Kidney capillary endothelial cell (primary cell): Measurements from ENCODE around the gene GABRD.
A peak's percentile ranks its signal among the peaks of the same experiment; 100 is the strongest.

Source experiments
- DNase-seq: peaks from one replicate; pipeline ENCODE4 v3.0.0-alpha.2; 2018; ENCODE audit warnings: low spot score

Gene GABRD

DNA sequence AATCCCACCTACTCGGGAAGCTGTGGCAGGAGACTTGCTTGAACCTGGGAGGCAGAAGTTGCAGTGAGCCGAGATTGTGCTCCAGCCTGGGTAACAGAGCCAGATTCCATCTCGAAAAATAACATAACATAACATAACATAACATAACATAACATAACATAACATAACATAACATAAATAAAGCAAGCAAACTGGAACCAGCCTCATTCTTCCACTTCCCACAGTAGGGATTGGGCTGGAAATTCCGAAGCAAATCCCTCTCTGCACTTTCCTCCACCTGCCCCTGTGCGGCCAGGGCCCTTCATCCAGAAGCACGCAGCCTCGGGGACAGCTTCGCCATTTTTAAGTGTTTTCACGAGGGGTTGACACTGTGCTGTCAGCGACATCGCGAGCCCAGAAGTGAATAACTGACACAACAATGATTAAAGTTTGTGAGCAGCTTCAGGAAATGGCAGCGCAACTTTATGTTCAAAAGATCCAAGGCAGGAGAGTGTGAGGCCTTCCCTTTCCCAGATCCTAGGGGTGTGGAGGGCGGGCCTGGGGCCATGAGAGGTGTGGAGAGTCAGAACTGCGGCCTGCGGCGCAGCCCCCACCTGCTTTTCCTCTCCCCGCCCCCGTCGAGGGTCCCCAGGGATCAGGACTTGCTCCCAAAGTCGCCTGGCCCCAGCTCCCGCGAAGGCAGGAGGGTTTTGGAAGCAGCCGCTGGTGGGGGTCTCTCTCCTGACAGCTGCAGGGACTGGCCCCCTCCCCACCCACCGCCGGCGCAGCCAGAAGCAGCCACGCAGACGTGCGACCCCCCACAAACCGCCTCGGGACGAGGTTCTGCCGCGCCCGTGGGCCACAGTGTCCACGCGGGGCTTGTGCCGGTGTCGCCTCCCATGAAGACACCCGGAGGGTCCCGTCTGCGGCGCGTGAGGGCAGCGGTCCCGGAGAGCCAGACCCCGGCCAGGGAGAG lies 651 bp upstream of the GABRD start:
- DNase-seq, result no peak

DNA sequence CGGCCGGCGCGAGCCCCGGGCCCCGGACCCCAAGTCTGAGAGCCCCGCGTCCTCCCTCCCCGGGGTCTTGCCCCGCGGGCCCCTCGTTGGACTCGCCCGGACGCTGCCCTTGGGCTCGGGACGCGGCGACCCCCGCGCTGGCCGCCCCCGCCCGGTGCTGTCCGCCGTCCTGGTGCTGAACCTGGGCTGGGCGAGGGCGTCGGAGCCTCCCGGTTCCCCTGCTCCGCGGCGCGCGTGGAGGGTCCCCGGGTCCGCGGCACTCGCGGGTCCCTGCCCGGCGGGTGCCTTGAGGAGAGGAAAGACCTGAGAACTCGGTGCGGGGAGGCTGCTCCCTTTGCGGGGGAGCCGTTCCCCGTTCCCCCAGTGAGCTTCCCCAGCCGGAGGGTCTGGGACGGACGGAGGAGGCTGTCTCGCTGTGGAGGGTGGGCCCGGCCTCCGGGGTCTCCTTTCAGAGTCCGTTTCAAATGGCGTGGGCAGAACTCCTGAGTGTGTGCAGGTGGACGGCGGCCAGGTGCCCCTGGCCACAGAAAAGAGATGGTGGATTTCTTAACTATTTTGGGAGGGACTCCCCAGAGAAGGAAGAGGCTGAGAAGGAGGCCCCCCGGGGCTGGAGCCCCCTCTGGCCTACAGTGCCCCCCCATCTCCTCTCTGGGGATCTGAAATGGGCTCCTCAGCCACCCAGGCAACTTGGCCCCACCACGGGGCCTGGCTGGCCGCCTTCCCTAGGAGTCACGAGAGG lies 595 bp downstream of the GABRD start:
- DNase-seq, result no peak

DNA sequence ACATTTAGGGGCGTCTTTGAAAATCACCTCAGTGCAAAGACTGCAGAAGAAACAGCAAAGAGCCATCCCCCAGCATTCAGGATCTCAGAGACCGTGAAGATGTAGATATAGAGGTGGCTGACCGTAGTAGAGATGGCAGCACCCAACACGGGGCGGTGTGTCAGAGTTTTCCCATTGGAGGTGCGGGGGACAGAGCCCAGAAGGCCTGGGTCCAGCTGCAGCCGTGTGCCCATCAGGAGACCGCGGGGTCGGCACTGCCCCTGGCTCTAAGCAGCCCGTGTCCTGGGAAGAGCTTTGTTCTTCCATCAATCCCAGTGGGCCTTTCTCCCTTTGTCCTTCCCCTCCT lies 1.1 kb downstream of the GABRD start:
- no peak for DNase-seq

- no peak for DNase-seq
Measured at GRCh38 chr1:2021550-2021949, 2.4 kb downstream of the GABRD start.

- no peak for DNase-seq
Measured at GRCh38 chr1:2022063-2022770, 3.1 kb downstream of the GABRD start.

GRCh38 chr1:2023187-2023586 lies 4.0 kb downstream of the GABRD start:
- DNase-seq, result no peak

DNA sequence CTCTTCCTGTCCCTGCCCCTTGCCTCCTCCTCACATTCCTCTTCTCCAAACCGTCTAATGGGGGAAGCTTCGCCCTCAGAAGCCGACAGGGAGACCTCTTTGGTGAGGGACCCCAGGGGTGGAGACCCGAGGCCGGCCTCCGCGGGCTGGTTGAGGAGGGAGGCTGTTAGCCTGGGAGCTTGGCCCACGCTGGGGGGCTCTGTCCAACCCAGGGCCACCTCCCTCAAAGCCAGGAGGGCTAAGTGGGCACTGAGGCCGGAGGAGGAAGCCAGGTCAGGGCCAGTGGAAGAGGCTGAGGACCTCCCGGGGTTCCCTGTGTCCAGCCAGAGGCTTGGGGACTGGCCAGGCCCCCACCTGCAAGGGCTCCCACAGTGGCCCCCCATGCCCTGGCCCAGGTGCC lies 5.3 kb downstream of the GABRD start:
- no peak for DNase-seq

- DNase-seq, result no peak
Measured at GRCh38 chr1:2024887-2025286, 5.7 kb downstream of the GABRD start.

- DNase-seq, result peak; percentile 71
Measured at GRCh38 chr1:2025491-2025981, 6.4 kb downstream of the GABRD start.

DNA sequence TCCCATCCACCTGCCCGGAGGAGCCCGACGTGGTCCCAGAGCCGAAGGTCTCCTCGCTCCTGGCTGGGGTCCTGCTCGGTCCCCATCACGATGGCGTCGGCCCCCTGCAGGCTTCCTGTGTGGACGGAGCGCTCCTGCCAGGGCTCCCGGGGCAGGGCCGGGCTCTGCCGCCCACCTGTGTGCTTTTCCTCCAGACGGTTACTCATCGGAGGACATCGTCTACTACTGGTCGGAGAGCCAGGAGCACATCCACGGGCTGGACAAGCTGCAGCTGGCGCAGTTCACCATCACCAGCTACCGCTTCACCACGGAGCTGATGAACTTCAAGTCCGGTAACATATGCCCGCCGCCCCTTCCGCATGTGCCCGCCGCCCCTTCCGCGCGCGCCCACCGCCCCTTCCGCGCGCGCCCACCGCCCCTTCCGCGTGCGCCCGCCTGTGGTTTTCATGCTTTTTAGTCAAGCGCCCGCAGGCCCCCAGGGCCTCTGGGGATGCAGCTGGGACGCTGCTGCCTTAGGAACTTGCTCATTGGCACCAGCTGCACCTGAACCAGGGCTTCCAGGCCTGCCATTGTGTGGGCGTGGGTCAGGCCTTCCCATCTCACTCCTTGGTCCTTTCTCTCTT lies 8.9 kb downstream of the GABRD start:
- DNase-seq, result no peak

DNA sequence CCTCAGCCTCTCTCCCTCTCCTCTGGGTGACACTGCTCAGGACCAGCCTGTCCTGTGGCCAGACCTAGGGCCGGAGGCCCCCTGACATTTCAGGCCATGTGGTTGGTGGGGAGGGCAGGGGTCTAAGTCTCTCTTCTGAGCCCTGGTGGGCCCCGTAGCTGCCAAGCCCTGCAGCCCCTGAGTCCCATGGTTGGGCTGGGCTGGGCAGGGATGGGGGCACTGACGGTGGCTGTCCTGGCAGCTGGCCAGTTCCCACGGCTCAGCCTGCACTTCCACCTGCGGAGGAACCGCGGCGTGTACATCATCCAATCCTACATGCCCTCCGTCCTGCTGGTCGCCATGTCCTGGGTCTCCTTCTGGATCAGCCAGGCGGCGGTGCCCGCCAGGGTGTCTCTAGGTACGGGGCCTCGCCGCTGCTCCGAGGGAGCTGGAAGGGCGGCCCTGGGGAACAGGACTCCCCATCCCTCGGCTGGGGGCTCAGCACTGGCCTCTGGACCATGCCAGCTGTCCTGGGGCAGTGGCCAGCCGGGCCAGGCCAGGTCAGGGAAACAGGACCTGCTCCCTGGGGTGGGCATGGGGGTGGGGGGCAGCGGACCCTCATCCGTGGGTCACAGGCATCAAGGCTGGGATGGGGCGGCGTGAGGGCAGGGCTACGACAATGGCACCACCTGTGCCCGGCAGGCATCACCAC lies 9.9 kb downstream of the GABRD start:
- DNase-seq, result no peak

DNA sequence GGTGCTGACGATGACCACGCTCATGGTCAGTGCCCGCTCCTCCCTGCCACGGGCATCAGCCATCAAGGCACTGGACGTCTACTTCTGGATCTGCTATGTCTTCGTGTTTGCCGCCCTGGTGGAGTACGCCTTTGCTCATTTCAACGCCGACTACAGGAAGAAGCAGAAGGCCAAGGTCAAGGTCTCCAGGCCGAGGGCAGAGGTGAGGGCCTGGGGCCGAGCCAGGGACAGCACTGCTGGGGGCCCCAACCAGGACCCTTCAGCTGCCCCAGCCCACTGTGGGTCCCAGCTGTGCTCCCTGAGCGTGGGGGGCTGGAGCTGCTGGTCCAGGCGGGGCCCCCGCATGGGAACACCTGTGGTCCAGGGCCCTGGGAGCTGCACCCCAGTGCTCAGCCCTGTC lies 10.4 kb downstream of the GABRD start:
- no peak for DNase-seq

DNA sequence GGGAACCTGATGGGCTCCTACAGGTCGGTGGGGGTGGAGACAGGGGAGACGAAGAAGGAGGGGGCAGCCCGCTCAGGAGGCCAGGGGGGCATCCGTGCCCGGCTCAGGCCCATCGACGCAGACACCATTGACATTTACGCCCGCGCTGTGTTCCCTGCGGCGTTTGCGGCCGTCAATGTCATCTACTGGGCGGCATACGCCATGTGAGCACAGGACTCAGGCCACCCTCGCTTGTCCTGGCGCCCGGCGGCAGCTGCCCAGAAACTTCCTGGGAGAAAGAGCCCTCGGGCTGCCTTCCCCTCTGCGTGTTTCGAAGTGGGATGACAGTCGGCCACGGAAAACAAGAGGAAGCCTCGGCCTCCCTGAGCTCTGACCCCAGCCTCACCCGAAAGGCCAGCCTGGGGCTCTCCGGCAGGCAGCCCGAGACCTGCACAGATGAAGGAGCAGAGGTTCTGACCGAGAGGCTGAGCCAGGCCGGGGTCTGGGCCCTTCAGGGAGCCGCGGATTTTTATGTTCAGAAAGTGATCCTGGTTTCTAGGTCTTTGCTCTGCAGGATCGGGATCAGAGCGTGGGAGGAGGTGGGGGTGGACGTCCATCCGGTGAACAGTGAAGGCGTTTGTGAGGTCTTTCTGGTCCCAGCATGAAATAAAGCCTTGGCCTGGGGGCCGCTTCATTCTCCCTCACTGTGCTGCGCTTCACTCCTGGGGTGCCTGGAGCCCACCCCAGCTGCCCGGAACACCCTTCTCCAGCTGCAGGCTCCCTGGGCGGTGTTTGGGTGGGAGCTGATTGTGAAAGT lies 11.1 kb downstream of the GABRD start:
- DNase-seq, result no peak

GRCh38 chr1:2031546-2032540 lies 12.7 kb downstream of the GABRD start:
- DNase-seq, result no peak

DNA sequence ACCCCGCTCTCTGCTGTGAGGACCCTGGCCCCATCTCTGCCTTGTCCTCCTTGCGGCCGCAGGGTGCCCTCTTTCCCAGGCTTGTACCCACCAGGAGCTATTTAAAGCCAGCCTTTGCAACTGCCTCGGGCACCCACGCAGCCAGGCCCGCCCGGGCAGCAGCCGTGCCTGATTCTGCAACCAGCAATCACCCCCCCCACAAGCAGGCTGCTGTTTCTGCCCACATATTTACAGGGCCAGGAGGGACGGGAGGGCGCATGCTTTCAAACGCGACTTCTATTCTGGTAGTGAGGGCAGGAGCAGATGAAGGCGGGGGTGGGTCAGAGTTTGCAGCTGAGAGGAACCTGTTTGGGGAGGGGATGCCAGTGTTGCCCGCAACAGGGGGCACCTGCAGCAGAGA lies 13.6 kb downstream of the GABRD start:
- DNase-seq, result no peak

GRCh38 chr1:2033165-2033564 lies 14.0 kb downstream of the GABRD start:
- DNase-seq, result no peak

GRCh38 chr1:2036287-2036686 lies 17.1 kb downstream of the GABRD start:
- DNase-seq, result no peak

DNA sequence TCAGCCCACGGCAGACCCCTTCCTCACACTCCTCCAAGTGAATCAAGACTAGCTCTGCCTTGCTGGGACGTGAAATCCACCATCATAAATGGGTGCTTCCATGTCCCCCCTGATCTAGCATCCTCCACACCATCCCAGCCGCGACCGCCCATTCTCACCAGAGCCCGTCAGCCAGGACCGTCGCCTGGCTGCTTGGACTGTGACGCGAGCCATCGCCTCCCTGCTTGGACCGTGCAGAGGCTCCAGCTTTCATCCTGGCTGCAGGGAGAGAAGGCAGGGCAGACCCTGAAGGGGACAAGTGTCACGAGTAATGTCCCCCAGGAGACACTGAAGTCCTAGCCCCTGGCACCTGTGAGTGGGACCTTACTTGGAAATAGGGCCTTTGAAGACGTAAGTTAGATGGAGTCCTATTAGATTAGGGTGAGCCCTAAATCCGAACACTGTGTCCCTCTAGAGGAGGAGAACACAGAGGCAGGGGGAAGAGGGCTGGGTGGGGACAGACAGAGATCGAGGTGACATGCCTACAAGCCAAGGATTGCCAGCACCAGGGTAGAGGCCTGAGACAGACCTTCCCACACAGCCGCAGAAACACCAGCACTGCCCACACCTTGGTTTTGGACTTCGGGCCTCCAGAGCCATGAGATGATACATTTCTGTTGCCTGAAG lies 18.3 kb downstream of the GABRD start:
- DNase-seq, result no peak

DNA sequence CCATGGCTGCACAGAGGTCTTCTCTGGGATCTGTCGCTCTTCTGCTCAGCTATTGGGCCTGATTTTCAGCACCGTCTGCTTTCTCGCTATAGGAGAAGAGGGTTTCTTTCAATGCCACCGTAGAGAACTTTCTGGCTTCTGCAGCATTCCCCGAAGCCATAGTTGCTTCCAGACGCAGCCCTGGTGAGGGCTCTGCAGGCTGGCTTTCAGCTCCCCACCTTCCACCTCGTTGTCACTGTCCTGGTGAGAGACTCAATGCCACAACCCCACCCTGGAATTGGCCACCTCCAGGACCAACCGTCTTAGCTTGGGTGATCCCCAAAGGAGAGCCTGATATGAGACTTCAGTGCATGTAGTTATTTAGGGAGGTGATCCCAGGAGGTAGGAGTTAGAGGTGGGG lies 19.1 kb downstream of the GABRD start:
- DNase-seq, result no peak
